ENCODE measurements around the gene SLC4A7. TPM values are rescaled to one million over a fixed set of nuclear protein-coding genes. Genes with fewer than 3 reads are reported as not detected.
A peak's percentile ranks its signal among the peaks of the same experiment; 100 is the strongest.

The SLC4A7 gene
- total RNA-seq, 1 donor from 2014 or later: 74.0 TPM

GRCh38 chr3:27360113-27361078, 123.8 kb downstream of the SLC4A7 start:
- peak; percentile 72 for DNase-seq (ENCODE audit: low read depth)
- H3K4me3 ChIP-seq (ENCODE audit: low read depth, low read length): no peak overlapping the region
- no peak for TF ChIP-seq CTCF (conservative IDR thresholded peaks at IDR 0.05; ENCODE audit: low read depth, low read length)

DNA sequence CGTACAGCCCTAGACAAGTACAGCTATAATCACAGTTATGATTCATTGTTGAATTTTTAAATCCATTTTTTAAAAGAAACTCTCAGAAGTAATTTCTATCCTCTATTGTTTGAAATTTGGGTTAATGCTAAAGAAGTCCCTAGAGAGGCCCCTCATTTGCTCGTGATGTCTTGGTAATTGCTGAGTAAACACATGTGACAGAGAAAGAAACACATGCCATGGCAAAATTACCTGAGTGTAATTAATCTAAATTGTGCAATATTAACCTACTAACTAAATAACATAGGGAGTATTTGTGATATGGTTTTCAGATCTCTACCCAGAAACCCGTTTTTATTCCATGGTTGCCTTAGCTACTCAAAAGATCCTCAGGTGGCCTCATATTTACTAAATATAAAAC, 125.8 kb downstream of the SLC4A7 start:
- TF ChIP-seq CTCF (conservative IDR thresholded peaks at IDR 0.05; ENCODE audit: low read depth, low read length): no peak
- no peak for DNase-seq (ENCODE audit: low read depth)
- no peak overlapping the region for H3K4me3 ChIP-seq (ENCODE audit: low read depth, low read length)

DNA sequence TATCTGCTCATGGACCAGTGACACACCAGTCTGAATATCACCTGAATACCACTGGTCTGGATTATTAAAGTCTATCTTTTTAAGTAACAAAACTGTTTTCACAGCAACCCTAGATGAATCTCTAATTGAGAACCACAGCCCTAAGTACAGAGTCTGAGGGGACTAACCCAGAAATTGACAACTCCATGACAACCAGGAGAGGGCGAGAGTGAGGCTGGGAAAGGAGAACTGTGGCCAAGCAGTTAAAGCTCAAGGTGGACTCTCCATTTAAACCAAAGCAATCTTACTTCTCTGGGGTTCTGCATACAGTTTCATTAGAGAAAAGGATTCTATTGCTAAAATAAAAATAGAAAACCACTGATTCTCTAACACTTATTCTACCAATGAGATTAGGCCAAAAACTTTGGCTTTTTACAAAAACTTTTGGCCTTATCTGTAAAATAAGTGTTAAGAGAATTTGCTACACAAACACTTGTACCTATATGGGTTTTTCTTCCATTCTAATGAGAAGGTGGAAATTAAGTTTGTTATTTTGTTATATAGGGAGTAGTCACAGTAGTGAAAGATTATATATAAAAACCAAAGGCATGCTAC, 126.4 kb downstream of the SLC4A7 start:
- peak; percentile 84 for TF ChIP-seq CTCF (conservative IDR thresholded peaks at IDR 0.05; ENCODE audit: low read depth, low read length)
- no peak overlapping the region for H3K4me3 ChIP-seq (ENCODE audit: low read depth, low read length)
- DNase-seq (ENCODE audit: low read depth): no peak

DNA sequence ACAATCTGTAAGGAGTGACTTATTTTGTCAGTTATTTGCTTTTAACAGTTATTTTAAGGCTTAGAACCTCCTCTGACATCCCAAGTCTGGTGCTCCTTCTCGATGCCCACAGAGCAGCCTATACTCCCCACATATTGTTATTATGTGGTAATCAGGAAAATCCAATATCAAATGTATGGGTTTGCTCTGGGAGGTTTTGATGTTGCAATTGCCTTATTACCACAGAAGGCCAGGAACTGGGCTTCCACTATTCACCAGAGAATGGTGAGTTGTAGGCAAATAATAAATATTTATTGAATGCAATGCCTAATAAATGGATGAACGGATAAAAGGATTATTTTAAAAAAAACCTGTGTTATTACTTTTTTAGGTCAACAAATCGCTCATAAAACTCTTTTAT, 127.2 kb downstream of the SLC4A7 start:
- TF ChIP-seq CTCF (conservative IDR thresholded peaks at IDR 0.05; ENCODE audit: low read depth, low read length): no peak
- no peak overlapping the region for H3K4me3 ChIP-seq (ENCODE audit: low read depth, low read length)
- no peak for DNase-seq (ENCODE audit: low read depth)

GRCh38 chr3:27354588-27355203, 129.5 kb downstream of the SLC4A7 start:
- DNase-seq (ENCODE audit: low read depth): no peak
- no peak overlapping the region for H3K4me3 ChIP-seq (ENCODE audit: low read depth, low read length)
- no peak for TF ChIP-seq CTCF (conservative IDR thresholded peaks at IDR 0.05; ENCODE audit: low read depth, low read length)

- no peak for TF ChIP-seq CTCF (conservative IDR thresholded peaks at IDR 0.05; ENCODE audit: low read depth, low read length)
- no peak for DNase-seq (ENCODE audit: low read depth)
- H3K4me3 ChIP-seq (ENCODE audit: low read depth, low read length): no peak overlapping the region
Observed at GRCh38 chr3:27354161-27354560, 130.0 kb downstream of the SLC4A7 start.
